Measurements from ENCODE around the gene CLSTN1.

The CLSTN1 gene

GRCh38 chr1:9835758-9836631 is 12.2 kb upstream of the CLSTN1 start:
- Histone ChIP-seq H3K4me3 (ENCODE audit: low read depth in 1 of 2, low read length in 1 of 2) (no peak overlapping the region), H3K27ac (no peak overlapping the region), H3K4me1 (ENCODE audit: control insufficient read depth in 1 of 2, insufficient read depth in 1 of 2, low read depth in 1 of 2, low read length in 1 of 2) (peaks cover 0 to 3% of the 10 kb centered on the region in 2 experiments), H3K9me3 (no peaks in the 10 kb centered on the region), H3K36me3 (no peaks in the 10 kb centered on the region), H3K27me3 (no peaks in the 10 kb centered on the region)
- no peak for TF ChIP-seq CTCF (IDR thresholded peaks at IDR 0.05)

GRCh38 chr1:9835404-9835757 is 11.6 kb upstream of the CLSTN1 start:
- H3K4me1 ChIP-seq (ENCODE audit: control insufficient read depth in 1 of 2, insufficient read depth in 1 of 2, low read depth in 1 of 2, low read length in 1 of 2), result peaks cover 0 to 3% of the 10 kb centered on the region in 2 experiments
- H3K4me3 ChIP-seq (ENCODE audit: low read depth in 1 of 2, low read length in 1 of 2), result no peak overlapping the region
- no peaks in the 10 kb centered on the region for H3K36me3 ChIP-seq
- no peak for TF ChIP-seq CTCF (IDR thresholded peaks at IDR 0.05)
- no peak overlapping the region for H3K27ac ChIP-seq
- H3K27me3 ChIP-seq, result no peaks in the 10 kb centered on the region
- no peaks in the 10 kb centered on the region for H3K9me3 ChIP-seq

GRCh38 chr1:9833632-9834031 is 9.9 kb upstream of the CLSTN1 start:
- Histone ChIP-seq H3K4me3 (ENCODE audit: low read depth in 1 of 2, low read length in 1 of 2) (no peak overlapping the region), H3K27me3 (no peaks in the 10 kb centered on the region), H3K4me1 (ENCODE audit: control insufficient read depth in 1 of 2, insufficient read depth in 1 of 2, low read depth in 1 of 2, low read length in 1 of 2) (peaks cover 0 to 3% of the 10 kb centered on the region in 2 experiments), H3K27ac (no peak overlapping the region), H3K9me3 (no peaks in the 10 kb centered on the region), H3K36me3 (no peaks in the 10 kb centered on the region)
- TF ChIP-seq CTCF (IDR thresholded peaks at IDR 0.05), result no peak

- H3K27ac ChIP-seq, result no peak overlapping the region
- H3K9me3 ChIP-seq, result no peaks in the 10 kb centered on the region
- peaks cover 44% of the 10 kb centered on the region for H3K27me3 ChIP-seq
- H3K4me3 ChIP-seq (ENCODE audit: low read depth in 1 of 2, low read length in 1 of 2), result no peak overlapping the region
- peaks cover 7 to 16% of the 10 kb centered on the region in 2 experiments for H3K4me1 ChIP-seq (ENCODE audit: control insufficient read depth in 1 of 2, insufficient read depth in 1 of 2, low read depth in 1 of 2, low read length in 1 of 2)
- TF ChIP-seq CTCF (IDR thresholded peaks at IDR 0.05), result no peak
- H3K36me3 ChIP-seq, result no peaks in the 10 kb centered on the region
Measured at GRCh38 chr1:9827558-9828185, 3.9 kb upstream of the CLSTN1 start.

GRCh38 chr1:9826616-9827015 is 2.9 kb upstream of the CLSTN1 start:
- TF ChIP-seq CTCF (IDR thresholded peaks at IDR 0.05), result no peak
- peaks cover 11 to 23% of the 10 kb centered on the region in 2 experiments for H3K4me1 ChIP-seq (ENCODE audit: control insufficient read depth in 1 of 2, insufficient read depth in 1 of 2, low read depth in 1 of 2, low read length in 1 of 2)
- no peaks in the 10 kb centered on the region for H3K9me3 ChIP-seq
- peaks cover 55% of the 10 kb centered on the region for H3K27me3 ChIP-seq
- no peak overlapping the region for H3K4me3 ChIP-seq (ENCODE audit: low read depth in 1 of 2, low read length in 1 of 2)
- no peaks in the 10 kb centered on the region for H3K36me3 ChIP-seq
- H3K27ac ChIP-seq, result no peak overlapping the region
